Body of pancreas (tissue), 4 donors: ENCODE data around the gene RTN4IP1.

Experiments
- CTCF ChIP-seq, 7 experiments: fragments of 450-650 bp in 4 of 7; fragments of 200-600 bp in 3 of 7; sonication (generic) in 3 of 7; IDR thresholded peaks; one replicate each; pipeline ENCODE4 v1.5.1; 2016 to 2019; ENCODE audit warnings: antibody characterized with exemption in 7 of 7
- POLR2A ChIP-seq, 3 donors: fragments of 450-650 bp; IDR thresholded peaks; one replicate each; pipeline ENCODE4 v1.6.1; 2016; ENCODE audit warnings: antibody characterized with exemption in 3 of 3, mild to moderate bottlenecking in 2 of 3

DNA sequence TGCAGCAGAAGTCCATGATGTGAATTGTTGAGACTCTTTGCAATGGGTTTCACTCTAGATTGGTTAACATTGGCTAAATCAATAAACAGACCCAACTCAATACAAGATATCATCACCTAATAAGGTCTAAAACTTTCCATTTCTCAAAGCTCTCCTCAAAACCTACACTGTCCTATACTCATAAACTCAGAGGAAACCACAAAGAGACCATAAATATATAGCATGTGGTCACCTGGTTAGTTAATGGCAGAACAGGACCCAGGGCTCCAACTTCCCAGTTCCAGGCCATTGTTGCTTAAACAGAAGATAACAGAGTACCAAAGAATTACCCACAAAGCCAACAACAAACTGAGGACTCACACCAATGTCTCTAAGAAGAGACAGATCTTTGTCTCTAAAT is 12.0 kb downstream of the RTN4IP1 start:
- TF ChIP-seq CTCF (IDR thresholded peaks at IDR 0.05), result no peak
- TF ChIP-seq POLR2A (IDR thresholded peaks at IDR 0.05), result no peak
